Activated naive CD4-positive, alpha-beta T cell treated with anti-CD3 and anti-CD28 coated beads, Interleukin-2, amount 10 ng/mL, durations not matched to agents 7 days and 5 days (primary cell): ENCODE data around the gene TOM1L2.
"Not testable (repeated sequence)": the region's sequence is repeated elsewhere in the genome, so short reads cannot be mapped to it uniquely, and the experiment has no call there.

Experiments used
- CTCF ChIA-PET: fragments of 350-600 bp; sonication (Branson Sonifier 250); formaldehyde crosslinking; loops from one replicate; lab custom pipeline; 2021; ENCODE audit warnings: antibody characterized with exemption; lab: Charles Lee
- DNase-seq: peaks from one replicate; pipeline ENCODE4 v3.0.0-alpha.2; 2020
- H3K27ac Mint-ChIP-seq: one replicate; pipeline ENCODE4 v1.8.0; 2021; ENCODE audit warnings: mild to moderate bottlenecking, moderate library complexity, mixed read lengths
- H3K27me3 Mint-ChIP-seq: one replicate; pipeline ENCODE4 v1.8.0; 2021; ENCODE audit warnings: mild to moderate bottlenecking, mixed read lengths
- H3K36me3 Mint-ChIP-seq: one replicate; pipeline ENCODE4 v1.8.0; 2021; ENCODE audit warnings: mixed read lengths
- H3K4me1 Mint-ChIP-seq: one replicate; pipeline ENCODE4 v1.8.0; 2021; ENCODE audit warnings: mixed read lengths
- H3K4me3 Mint-ChIP-seq: one replicate; pipeline ENCODE4 v1.8.0; 2021; ENCODE audit warnings: mild to moderate bottlenecking, moderate library complexity, mixed read lengths
- H3K9me3 Mint-ChIP-seq: one replicate; pipeline ENCODE4 v1.8.0; 2021; ENCODE audit warnings: mixed read lengths

Gene TOM1L2

DNA sequence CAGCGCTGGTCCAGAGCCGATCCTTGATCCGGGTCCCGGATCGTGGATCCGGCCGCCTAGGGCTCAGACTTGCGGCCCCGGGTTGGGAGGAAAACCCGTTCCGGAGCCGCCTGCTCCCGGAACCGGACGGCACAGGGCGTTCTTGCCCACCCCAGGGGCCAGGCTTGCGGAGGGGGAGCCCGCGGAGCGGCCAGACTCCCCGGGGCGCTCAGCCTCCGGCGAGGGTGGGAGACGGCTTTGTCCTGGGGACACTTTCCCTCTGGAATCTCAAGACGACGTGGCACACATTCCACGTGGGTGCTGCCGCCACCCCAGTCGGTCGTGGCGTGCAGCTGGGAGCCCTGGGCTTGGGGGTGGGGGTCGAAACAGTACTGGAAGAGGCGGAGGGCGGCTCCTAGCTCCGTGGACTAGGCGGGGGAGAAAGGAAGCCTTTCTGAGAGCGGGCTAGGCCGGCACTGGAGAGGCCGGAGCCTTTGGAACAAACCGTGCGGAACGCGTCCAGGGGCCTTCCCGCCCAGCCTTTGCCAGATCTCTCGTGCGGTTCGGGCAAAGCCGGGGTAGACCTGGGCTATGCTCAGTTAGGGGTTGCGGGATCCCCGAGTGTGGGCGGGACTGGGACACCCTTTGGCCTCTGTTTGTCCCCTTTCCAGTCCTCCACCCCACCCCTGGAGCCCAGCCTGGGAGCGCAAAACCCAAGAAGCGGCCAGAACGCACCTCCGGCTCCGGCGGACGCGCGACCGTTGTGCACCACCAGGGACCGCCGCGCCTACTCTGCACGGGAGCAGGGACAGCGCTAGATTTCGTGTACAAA lies 161.9 kb downstream of the TOM1L2 start:
- Mint-ChIP-seq H3K9me3 (no peaks in the 10 kb centered on the region), H3K4me1 (peaks cover 22% of the 10 kb centered on the region), H3K27ac (peak overlapping the region; percentile 28), H3K27me3 (no peaks in the 10 kb centered on the region), H3K36me3 (peaks cover 30% of the 10 kb centered on the region), H3K4me3 (no peak overlapping the region)
- DNase-seq: no peak
- CTCF ChIA-PET: interaction anchor here (0.6 to 1.7 kb wide), 2 partner anchors 54 to 109 kb away, joined by 3 read pairs; no protein-coding TSS in a partner anchor

DNA sequence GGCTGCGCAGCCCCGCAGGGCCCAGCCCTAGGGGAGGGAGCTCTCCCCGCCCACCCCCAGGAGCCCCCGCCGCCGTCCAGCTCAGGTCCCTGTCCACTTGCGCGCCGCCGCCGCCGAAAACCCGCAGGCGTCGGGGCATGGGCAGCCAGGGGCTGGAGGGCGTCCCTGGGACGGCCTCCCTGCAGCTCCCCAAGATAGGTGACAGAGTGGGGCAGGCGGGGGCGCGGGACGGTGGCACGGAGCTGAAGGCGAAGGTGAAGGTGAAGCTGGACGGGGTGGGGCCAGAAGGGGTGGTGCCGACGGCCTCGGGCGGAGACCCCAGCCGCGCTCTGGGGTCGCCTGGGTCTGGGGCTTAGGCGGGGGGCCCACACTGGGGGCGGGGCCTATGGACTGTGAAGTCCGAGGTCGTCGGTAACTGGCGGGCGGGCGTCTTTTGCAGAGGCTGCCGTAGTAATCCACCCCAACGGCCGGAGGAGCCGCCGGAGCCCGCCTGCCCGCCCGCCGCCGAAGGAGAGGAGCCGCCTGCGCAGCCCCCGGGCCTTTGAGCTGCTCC lies 162.6 kb downstream of the TOM1L2 start:
- H3K9me3 Mint-ChIP-seq: no peaks in the 10 kb centered on the region
- H3K27ac Mint-ChIP-seq: no peak overlapping the region
- no peak overlapping the region for H3K4me3 Mint-ChIP-seq

DNA sequence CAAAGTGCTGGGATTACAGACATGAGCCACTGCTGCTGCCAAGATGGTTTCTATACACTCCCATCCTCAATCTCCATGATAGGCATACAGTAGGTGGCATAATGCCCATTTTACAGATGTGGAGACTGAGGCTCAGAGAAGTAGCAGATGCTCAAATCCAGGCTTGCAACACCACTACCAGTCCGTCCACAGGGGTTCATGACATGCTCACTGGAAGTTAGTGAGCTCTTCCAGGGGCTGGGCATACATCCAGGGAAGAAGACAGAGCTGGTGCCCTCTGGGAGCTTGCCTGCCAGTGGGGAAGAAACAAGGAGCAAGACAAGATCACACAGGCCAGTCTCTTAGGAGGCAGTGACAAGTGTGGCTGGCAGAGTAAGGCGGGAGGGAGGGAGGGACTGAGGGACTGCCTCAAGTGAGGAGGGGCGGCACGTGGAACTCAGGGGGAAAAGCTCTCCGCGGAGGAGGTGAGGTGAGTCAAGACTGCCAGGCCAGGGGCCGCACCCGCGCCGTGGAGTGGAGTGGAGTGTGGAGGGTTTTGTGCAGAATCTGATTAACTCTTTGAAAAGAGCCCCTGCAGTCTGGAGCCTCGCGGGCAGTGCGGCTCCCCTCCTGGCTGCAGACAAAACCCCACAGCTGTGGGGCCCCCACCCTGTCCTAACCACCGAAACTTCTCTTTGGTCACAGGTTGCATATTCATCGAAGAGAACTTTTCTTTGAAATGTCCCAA lies 163.3 kb downstream of the TOM1L2 start:
- no peak for DNase-seq
- CTCF ChIA-PET: interaction anchor here (1.0 to 1.7 kb wide), 3 partner anchors 12 to 110 kb away, joined by 3 to 6 read pairs (median 5); no protein-coding TSS in a partner anchor
- Mint-ChIP-seq H3K27me3 (no peaks in the 10 kb centered on the region), H3K36me3 (peaks cover 25% of the 10 kb centered on the region), H3K4me1 (peaks cover 22% of the 10 kb centered on the region), H3K4me3 (no peak overlapping the region), H3K27ac (peak overlapping the region; percentile 71), H3K9me3 (no peaks in the 10 kb centered on the region)

More for the DNA sequence above, 162.6 kb downstream of the TOM1L2 start:
- H3K27me3 Mint-ChIP-seq: no peaks in the 10 kb centered on the region
- peaks cover 22% of the 10 kb centered on the region for H3K4me1 Mint-ChIP-seq
- no peak for DNase-seq
- CTCF ChIA-PET: interaction anchor here (1.0 to 1.7 kb wide), 2 partner anchors 51 to 109 kb away, joined by 3 to 6 read pairs; no protein-coding TSS in a partner anchor
- H3K36me3 Mint-ChIP-seq: peaks cover 24% of the 10 kb centered on the region

DNA sequence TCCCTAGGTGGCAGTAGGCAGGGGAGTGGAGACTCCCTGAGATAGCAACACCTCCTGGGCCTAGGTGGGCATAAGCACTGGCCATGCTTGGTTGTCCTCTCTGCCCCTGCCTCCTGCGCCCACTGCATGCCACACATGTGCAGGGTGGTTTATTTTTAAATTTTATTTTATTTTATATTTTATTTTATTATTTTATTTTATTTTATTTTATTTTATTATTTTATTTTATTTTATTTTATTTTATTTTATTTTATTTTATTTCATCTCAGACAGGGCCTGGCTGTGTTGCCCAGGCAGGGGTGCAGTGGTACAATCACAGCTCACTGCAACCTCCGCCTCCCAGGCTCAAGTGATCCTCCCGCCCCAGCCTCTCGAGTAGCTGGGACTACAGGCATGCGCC lies 164.0 kb downstream of the TOM1L2 start:
- H3K27me3 Mint-ChIP-seq, H3K9me3 Mint-ChIP-seq, H3K4me3 Mint-ChIP-seq, H3K27ac Mint-ChIP-seq, DNase-seq: not testable (repeated sequence)
- Mint-ChIP-seq H3K36me3 (peaks cover 26% of the 10 kb centered on the region), H3K4me1 (peaks cover 21% of the 10 kb centered on the region)
- CTCF ChIA-PET: interaction anchor here (0.7 to 1.3 kb wide), 2 partner anchors 13 to 221 kb away, joined by 4 to 5 read pairs; no protein-coding TSS in a partner anchor

DNA sequence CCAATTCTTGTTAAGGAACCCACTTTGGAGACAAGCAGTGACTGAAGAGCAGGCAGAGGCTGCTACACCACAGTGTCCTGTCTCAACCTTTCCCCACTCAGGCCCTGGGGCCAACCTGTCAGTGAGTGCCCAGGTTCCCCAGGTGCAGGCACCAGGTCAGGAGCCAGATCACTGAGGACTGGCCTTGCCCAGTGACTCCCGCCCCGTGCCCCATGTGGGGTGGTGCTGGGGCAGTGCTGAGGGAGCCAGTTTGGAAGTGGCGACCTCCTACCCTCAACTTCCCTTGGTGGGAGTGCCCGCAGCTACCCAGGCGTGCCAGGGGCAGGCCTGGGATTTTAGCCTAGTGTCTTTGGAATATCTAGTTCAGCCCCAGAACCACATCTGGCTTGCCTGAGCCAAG lies 164.8 kb downstream of the TOM1L2 start:
- Mint-ChIP-seq H3K36me3 (peaks cover 21% of the 10 kb centered on the region), H3K27ac (no peak overlapping the region), H3K4me3 (no peak overlapping the region), H3K27me3 (no peaks in the 10 kb centered on the region), H3K4me1 (peaks cover 17% of the 10 kb centered on the region), H3K9me3 (no peaks in the 10 kb centered on the region)
- no peak for DNase-seq
- CTCF ChIA-PET: interaction anchor here (0.7 kb wide), 1 partner anchor 222 kb away, joined by 4 read pairs; no protein-coding TSS in a partner anchor

DNA sequence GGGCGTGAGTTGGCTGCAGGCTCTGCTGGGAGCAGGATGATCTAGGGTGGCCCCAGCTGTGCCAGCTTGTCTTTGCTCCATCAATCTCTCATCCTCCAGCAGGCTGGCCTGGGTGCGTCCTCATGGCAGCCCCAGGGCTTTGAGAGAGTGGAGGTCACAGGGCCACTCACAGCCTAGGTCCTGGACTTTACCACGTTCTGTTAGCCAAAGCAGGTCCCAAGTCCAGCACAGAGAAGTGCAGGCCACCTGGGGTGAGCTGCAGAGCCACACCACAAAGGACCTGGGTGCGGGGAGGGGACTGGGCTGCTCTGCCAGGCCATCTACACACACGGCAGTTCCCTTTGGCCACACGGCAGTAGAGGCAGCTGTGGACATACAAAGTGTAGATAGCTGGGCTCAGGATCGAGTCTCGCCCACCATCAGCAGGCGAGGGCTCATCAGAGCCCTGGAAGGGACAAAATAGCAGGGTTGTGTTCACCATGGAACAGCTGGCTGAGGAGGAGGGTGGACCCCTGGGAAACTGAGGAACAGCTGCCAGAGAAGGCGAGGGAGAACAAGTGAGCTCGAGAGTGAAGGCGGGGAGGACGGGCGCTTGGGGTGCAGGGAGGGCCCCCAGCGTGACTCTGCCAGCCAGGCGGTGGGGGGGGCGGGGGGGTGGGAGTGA lies 165.5 kb downstream of the TOM1L2 start:
- Mint-ChIP-seq H3K36me3 (peaks cover 20% of the 10 kb centered on the region), H3K4me1 (peaks cover 12% of the 10 kb centered on the region), H3K27ac (peak overlapping the region; percentile 37), H3K9me3 (no peaks in the 10 kb centered on the region), H3K27me3 (no peaks in the 10 kb centered on the region), H3K4me3 (no peak overlapping the region)
- DNase-seq: no peak
- CTCF ChIA-PET: interaction anchor here (0.7 to 1.0 kb wide), 2 partner anchors 14 to 70 kb away, joined by 3 read pairs; no protein-coding TSS in a partner anchor

DNA sequence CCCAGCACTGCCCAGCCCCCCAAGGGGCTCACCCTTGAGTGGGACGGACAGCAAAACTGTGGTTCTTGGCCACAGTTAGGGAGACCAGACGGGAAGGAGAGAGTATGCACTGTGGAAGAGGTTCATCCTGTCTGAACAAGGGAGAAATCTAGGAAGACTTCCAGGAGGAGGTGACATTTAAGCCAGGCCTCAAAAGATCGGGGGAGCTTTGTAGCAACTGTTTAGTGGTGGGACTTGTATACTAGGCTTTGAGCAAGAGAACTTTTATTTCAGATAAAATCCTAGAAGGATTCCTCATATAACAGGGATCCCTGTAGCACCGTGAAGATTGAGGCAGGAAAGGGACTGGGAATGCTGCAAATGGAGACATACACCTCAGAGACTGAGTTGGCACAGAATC lies 166.2 kb downstream of the TOM1L2 start:
- peaks cover 13% of the 10 kb centered on the region for H3K36me3 Mint-ChIP-seq
- H3K4me1 Mint-ChIP-seq: peaks cover 10% of the 10 kb centered on the region
- no peaks in the 10 kb centered on the region for H3K9me3 Mint-ChIP-seq
- DNase-seq: no peak
- no peaks in the 10 kb centered on the region for H3K27me3 Mint-ChIP-seq
- CTCF ChIA-PET: interaction anchor here (0.7 to 1.0 kb wide), 2 partner anchors 14 to 71 kb away, joined by 3 read pairs; no protein-coding TSS in a partner anchor
- no peak overlapping the region for H3K4me3 Mint-ChIP-seq
- peak overlapping the region; percentile 26 for H3K27ac Mint-ChIP-seq

DNA sequence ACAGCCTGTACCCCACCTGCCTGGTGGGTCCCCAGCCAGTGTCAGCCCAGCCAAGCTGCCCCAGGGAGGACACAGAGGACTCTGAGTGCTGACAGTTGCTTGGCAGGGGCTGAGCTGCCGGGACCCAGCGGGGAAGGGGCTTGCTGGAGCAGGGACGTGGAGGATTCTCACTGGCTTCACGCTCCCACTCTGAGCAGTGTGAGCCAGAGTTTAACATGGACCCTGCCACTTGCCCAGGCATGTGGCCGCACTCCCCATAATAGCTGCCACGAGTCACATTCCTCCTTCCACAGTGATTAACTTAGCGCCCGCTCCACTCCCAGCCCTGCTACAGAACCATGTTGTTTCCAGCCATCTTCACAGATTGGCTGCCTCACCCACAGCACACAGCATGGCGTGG lies 166.6 kb downstream of the TOM1L2 start:
- DNase-seq: no peak
- Mint-ChIP-seq H3K36me3 (peaks cover 13% of the 10 kb centered on the region), H3K9me3 (no peaks in the 10 kb centered on the region), H3K4me3 (no peak overlapping the region), H3K27ac (peak overlapping the region; percentile 26), H3K4me1 (peaks cover 10% of the 10 kb centered on the region), H3K27me3 (no peaks in the 10 kb centered on the region)
- CTCF ChIA-PET: interaction anchor here (0.9 to 1.0 kb wide), 2 partner anchors 15 to 126 kb away, joined by 3 read pairs; no protein-coding TSS in a partner anchor

DNA sequence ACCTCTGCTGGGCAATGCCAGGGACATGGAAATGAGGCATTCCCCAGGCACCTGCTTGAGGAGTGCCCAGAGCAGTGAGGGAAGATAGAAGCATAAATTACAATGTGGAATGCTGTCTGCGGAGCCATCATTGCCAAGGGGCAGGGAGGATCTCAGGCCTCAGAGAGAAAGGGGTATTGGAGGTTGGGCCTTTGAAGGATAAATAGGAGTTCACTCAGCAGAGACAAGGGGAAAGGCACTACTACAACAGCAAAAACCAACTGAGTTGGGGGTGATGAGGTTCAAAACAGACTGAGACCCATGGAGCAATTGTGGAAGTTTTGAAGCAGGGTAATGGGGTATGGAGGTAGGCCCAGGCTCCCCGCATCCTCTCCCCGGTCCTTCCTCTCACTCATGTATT lies 168.2 kb downstream of the TOM1L2 start:
- H3K4me3 Mint-ChIP-seq: no peak overlapping the region
- peaks cover 13% of the 10 kb centered on the region for H3K36me3 Mint-ChIP-seq
- H3K27me3 Mint-ChIP-seq: no peaks in the 10 kb centered on the region
- H3K9me3 Mint-ChIP-seq: no peaks in the 10 kb centered on the region
- peaks cover 7% of the 10 kb centered on the region for H3K4me1 Mint-ChIP-seq
- CTCF ChIA-PET: interaction anchor here (1.2 kb wide), 1 partner anchor 9 kb away, joined by 3 read pairs; no protein-coding TSS in a partner anchor
- H3K27ac Mint-ChIP-seq: no peak overlapping the region
- DNase-seq: no peak

DNA sequence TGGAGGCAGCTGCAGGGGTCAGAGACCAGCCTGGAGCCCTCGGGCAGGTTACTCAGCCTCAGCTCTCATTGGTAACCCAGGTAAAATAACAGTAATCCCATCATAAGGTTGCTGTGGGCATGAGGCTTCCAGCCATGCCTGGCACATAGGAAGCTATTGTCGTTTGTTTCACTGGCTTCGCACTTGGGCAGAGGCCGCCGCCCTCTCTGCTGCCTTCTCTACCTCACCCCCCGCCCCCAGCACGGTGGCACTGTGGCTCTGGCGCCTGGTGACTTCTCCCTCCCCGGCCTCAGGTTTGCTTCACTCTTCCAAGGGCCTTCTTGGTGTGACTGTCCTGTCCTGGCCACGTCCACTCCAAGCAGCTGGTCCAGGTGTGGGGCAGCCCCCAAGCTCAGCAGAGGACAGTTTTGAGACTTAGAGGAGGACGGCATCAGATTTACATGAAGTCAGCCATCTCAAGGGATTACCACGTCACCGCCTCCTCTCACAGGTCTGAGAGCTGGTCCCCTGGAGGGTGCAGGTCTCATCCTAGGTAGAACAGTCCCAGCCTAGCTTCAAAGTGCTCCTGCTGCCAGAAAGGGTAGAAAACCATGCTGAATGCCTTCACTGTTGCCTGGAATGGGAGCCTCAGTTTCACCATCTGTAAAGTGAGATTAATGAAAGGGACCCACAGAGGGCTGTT lies 170.3 kb downstream of the TOM1L2 start:
- CTCF ChIA-PET: interaction anchor here (1.0 to 1.9 kb wide), 3 partner anchors 10 to 19 kb away, joined by 3 to 8 read pairs (median 5); no protein-coding TSS in a partner anchor
- Mint-ChIP-seq H3K27me3 (no peaks in the 10 kb centered on the region), H3K36me3 (peaks cover 12% of the 10 kb centered on the region)

DNA sequence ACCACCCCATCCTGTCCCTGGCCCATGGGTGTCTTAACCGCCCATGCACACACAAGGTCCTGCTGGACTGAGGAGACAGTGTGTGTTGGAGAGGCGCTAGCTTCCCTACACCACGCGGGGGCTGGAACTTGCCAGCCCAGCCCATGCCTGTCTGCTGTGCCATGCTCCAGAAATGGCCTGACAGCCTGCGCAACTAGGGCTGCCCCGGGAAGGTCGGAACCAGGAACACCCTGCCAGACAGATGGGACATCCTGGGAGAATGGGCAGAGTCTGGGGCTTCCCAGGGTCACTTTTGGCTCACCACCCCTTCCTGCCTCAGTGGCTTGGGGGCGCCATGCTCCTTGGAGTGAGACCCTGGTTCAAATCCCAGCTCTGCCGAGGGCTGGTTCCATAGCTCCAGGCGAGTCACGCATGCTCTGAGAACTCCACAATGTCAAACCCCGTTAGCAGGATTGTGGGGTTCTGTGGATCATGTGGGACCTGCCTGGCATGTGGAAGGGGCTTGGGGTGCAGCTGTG lies 171.6 kb downstream of the TOM1L2 start:
- H3K36me3 Mint-ChIP-seq: peaks cover 7% of the 10 kb centered on the region
- H3K4me1 Mint-ChIP-seq: no peaks in the 10 kb centered on the region
- H3K27me3 Mint-ChIP-seq: no peaks in the 10 kb centered on the region
- no peak for DNase-seq
- no peaks in the 10 kb centered on the region for H3K9me3 Mint-ChIP-seq
- H3K4me3 Mint-ChIP-seq: no peak overlapping the region
- H3K27ac Mint-ChIP-seq: no peak overlapping the region
- CTCF ChIA-PET: interaction anchor here (0.6 to 1.9 kb wide), 2 partner anchors 21 to 56 kb away, joined by 3 to 8 read pairs; no protein-coding TSS in a partner anchor

More for the DNA sequence above, 170.3 kb downstream of the TOM1L2 start:
- Mint-ChIP-seq H3K27ac (peak overlapping the region; percentile 55), H3K9me3 (no peaks in the 10 kb centered on the region), H3K4me3 (no peak overlapping the region), H3K4me1 (no peaks in the 10 kb centered on the region)
- no peak for DNase-seq

DNA sequence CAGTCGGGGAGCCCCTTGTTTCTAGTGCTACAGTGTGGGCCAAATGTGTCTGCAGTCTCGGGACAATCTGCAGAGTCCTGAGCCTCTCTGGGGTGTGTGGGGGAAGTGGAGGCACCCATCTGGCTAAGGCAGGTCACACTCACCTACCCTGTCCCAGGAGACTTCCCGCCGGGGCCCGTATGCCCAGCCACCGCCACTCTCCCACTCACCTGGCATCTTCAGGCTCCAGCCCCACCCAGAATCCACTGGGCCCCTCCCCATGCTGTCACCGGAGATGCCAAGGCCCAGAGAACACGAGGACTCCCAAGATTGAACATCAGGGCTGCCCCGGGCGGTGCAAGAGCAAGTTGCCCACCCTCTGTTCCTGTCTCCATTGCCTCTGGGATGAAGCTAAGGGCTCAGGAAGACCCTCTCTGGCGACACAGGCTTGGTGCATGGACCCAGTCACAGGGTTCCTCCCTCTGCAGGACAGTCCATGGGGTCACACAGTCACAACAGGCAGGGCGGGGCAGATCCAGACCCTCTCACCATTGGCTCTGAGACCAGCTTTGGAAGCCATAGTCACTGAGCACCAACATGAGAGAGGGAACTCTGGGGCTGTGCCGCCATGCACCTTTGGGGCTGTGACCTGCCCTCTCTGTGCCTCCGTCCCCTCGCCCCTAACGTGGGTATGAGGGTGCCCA lies 173.5 kb downstream of the TOM1L2 start:
- DNase-seq: no peak
- no peaks in the 10 kb centered on the region for H3K9me3 Mint-ChIP-seq
- CTCF ChIA-PET: no interaction called here
- H3K4me1 Mint-ChIP-seq: peaks cover 5% of the 10 kb centered on the region
- no peak overlapping the region for H3K4me3 Mint-ChIP-seq
- peaks cover 5% of the 10 kb centered on the region for H3K36me3 Mint-ChIP-seq
- H3K27me3 Mint-ChIP-seq: no peaks in the 10 kb centered on the region
- no peak overlapping the region for H3K27ac Mint-ChIP-seq
